Right ventricle myocardium inferior (tissue), 1 donor: ENCODE data around the gene MAPK8IP2. TPM values are rescaled to one million over a fixed set of nuclear protein-coding genes. Genes with fewer than 3 reads are reported as not detected.

Source experiments
- ATAC-seq: fragments of 200-7000 bp; cut with Tn5 transposase; one replicate; pipeline ENCODE4 v1.9.1; 2020; ENCODE audit warnings: mild to moderate bottlenecking, moderate library complexity
- DNase-seq: peaks from one replicate; pipeline ENCODE4 v3.0.0; 2021; ENCODE audit errors: missing footprints
- intact Hi-C: fragments of 100-400 bp; cut with DNase I; formaldehyde crosslinking; loops from one replicate; pipeline ENCODE4 v1.11.0; 2022
- long read RNA-seq: library from polyadenylated mRNA; unstranded; transcript quantifications from one replicate; pipeline ENCODE4 v2.0.0, GENCODE V29; 2021
- total RNA-seq: library from RNA; stranded (reverse); fragmentation: NEBNext Ultra II Directional; extraction: Animal tissue kit (Norgen Biotek cat#: 25700); gene quantifications from one replicate; pipeline ENCODE4 v1.2.1, GENCODE V29; 2021
- donor health status: DM: no; HTN: yes; CAD: no; lungs with severe emphysema.

MAPK8IP2 gene
- total RNA-seq, result 0.57 TPM
- long read RNA-seq, partial matches to known transcripts, result 2 of 3 reads
- long read RNA-seq, other reads (novel, unspliced or antisense), result 0 of 3 reads

DNA sequence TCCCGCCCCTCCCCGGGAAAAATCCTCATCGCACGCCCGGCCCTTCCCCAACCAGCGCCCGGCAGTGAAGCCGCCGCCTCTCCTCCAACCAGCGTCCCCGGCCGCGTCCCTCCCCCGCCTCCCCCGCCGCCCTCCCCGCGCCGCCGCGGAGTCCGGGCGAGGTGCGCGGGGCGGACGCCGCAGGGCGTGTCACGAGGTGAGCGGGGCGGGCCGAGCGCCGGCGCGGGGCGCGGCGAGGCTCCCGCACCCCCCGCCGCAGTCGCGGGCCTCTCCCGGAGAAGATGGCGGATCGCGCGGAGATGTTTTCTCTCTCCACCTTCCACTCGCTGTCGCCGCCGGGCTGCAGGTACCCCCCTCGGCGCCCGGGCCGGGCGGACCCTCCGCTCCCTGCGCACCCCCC, at the start of gene MAPK8IP2:
MAPK8IP2 (plus strand) TSS at position 256 of the 400 bp plus-strand sequence; CDS start at position 282, 26 bp downstream.
- DNase-seq, result no peak
- no peak for ATAC-seq
- intact Hi-C loops, result no loop called here

DNA sequence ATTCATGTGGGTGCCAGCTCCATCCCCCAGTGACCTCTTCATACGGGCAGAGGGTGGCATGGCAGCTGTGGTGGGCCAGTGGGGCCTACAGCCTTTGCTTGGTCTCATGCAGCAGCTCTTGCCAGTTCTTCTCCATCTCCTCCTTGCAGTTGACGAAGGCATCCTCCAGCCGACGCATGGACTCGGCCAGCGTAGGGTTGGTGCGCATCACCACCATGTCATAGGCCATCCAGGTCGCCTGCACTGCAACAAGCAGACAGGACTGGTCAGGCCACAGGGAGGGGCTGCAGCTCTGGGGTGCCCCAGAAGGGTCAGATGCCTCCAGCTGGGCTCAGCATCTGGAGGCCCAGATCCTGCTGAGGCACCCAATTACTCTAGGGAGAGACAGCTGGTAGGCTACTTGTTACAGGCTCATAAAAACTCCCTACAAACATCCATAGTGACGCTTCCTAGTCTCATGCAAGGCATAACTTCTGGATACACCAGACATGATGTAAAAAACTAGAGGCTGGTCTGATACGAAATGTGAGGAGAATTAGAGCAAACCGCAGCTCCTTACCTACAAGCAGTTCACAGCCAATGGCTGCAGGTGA, 49.3 kb upstream of the MAPK8IP2 start:
- DNase-seq, result no peak
- intact Hi-C loops, result no loop called here

DNA sequence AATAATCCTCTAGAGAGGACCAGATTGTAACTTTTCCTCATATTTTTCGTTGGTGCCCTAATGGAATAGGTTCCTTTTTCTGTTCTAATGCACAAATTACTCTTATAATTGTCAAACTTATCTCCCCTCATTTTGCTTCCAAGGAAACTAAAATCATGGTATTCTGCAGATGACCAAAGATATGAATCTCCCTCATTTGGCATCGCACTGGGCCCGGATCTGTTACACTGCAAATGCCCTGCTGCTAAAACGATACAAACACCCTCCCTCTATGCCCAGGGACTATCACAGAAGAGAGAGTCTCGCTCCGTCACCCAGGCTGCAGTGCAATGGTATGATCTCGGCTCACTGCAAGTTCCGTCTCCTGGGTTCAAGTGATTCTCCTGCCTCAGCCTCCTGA, 47.3 kb upstream of the MAPK8IP2 start:
- no peak for DNase-seq
- intact Hi-C loops, result no loop called here
- no peak for ATAC-seq

More for the DNA sequence above, 49.3 kb upstream of the MAPK8IP2 start:
- ATAC-seq, result no peak

DNA sequence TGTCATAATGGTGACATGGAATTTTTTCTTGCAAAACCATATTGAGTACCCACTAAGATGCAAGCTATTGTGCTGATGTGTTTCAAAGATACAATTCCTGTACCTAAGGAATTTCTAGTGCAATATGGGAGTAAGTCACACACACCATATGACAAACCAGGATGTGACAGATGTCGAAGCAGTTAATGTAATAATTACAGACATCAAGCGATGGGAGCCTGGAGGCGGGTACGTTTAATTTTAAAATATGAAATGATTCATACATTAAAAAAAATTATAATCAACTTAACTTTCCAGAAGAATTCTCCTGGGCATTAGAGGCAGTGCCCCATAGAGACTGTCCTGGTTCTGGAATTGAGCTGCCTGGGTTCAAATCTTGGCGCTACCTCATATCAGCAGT, 43.9 kb upstream of the MAPK8IP2 start:
- no peak for ATAC-seq
- DNase-seq, result no peak
- intact Hi-C loops, result no loop called here

DNA sequence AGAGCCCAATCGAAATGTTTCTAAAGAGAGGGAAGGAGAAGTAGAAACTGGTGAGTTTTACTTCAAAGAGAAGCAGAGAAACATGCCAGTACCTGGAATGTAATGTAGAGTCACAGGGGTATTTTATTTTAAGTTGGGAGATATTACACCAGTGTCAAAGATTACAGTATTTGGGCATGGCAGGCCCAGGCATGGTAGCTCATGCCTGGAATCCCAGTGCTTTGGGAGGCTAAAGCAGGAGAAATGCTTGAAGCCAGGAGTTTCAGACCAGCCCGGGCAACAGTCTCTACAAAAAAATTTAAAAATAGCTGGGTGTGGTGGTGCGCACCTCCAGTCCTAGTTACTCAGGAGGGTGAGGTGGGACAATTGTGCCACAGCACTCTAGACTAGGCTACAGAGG, 40.6 kb upstream of the MAPK8IP2 start:
- DNase-seq (no peak), ATAC-seq (no peak)
- intact Hi-C loops, result no loop called here

DNA sequence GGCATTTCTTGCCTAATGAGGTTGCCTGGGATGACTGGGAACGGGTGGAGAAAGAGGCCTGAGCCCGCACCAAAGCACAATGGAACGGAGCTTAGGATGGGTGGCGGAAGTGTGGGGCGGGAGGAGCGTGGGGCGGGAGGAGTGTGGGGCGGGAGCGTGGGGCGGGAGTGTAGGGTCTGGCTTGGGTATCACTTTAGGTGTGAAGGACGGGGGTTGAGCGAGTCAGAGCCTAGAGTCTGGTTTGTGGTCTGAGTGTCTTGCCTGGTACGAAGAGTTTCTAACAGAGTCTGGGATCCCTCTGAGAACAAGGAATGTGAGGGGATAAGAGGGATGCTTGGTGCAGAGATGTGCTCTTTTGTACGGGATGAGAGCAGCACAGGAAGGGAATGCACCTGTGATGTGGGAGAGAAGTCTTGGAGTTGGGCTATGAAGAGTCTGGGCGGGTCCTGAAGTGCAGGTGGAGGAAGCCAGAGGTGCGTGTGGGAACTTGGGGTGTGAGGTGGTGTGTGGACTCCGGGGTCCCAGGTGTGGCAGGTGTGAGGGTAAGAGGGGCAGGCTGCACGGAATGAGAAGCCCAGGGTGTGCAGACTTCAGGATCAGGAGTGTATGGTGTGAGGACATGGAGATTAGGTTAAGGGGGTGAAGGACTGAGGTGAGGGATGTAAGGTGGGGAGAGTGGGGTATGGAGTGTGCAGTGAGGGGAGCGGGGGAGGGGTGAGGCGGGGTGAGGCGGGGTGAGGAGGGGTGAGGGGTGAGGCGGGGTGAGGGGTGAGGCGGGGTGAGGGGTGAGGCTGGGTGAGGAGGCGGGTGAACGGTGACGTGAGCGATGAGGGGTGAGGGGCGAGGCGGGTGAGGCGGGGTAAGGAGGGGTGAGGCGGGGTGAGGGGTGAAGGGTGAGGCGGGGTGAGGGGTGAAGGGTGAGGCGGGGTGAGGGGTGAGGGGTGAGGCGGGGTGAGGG, 38.9 kb upstream of the MAPK8IP2 start:
- DNase-seq (no peak), ATAC-seq (no peak)
- intact Hi-C loops, result no loop called here

DNA sequence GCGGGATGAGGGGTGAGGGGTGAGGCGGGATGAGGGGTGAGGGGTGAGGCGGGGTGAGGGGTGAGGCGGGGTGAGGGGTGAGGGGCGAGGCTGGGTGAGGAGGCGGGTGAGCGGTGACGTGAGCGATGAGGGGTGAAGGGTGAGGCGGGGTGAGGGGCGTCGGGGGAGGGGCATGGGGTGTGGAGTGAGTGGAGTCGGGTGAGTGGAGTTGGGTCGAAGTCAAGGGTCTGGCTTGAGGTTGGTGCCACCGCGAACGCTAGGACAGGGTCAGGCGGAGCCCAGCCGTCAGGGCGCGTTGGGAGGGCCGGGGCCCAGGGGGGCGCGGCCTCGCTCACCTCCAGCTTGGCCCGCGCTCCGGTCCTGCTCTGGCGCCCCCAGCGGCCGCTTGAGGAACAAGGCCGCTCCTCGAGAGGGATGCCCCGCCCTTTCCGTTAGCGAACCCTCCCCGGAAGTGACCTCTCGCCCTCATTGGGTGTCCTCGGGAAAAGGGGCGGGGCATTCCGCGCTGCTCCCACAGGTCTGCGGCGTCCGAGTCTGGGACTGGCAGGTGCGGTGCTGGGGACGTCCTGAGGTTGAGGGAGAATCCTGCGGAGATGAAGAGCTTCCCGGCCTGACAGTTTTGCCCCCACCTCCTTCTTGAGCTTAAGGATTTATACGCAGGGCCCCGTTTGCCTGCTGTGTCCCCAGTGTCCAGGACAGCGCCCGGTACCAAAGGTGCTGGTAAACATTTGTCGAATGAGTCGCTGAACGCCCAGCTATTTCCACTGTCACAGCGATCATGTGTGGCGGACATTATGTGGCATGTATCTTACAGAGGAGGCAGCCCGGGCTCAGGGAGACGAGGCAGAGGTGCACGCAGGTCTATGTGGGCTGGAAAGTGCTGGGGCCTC, 37.8 kb upstream of the MAPK8IP2 start, which contains the start of gene SYCE3:
SYCE3 (minus strand) TSS at position 397 of the 890 bp plus-strand sequence. CDS start 6,514 bp downstream, outside the sequence.
- intact Hi-C loops, result loop anchor here (1.0 kb wide), 1 partner anchor 16 kb away; the partner anchor contains the start of gene CPT1B
- peak; percentile 99 for DNase-seq

DNA sequence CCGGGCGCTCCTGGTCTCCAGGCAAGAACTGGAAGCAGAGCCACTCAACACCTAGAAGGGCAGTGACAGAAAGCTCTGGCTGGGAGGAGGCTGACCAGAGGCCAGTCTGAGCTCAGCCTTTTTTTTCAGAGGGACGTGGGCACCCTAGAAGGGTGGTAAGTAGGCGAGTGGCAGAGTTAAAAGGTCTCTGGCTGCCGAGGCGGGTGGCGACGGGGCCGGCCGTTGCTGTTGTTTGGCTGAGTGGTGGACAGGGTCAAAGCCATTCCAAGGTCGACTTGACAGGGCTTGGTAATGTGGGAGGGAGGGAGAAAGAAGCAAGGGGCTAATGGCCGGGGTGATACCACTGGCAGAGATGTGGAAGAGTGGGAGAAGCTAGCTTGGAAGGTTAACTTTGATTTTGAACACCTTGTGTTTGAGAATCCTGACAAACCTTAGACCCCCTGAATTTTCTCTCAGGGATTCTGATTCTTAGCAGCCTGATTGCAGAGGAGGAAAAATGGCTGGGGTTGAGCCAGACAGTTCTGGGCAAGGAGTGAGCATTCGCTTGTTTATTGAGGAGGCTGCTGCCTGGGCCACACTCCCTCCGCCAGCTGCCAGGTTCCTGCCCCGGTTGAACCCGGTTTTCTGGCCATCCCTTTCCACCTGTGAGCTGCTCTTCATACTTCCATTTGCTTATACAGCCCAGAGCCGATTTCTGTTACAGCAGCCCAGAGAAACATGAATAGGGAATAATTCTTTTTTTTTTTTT, 37.0 kb upstream of the MAPK8IP2 start:
- intact Hi-C loops, result loop anchor here (1.0 kb wide), 1 partner anchor 15 kb away; the partner anchor contains the start of gene CPT1B
- DNase-seq (no peak), ATAC-seq (peak; percentile 32)

More for the DNA sequence above, 37.8 kb upstream of the MAPK8IP2 start, which contains the start of gene SYCE3:
- peak; percentile 97 for ATAC-seq

DNA sequence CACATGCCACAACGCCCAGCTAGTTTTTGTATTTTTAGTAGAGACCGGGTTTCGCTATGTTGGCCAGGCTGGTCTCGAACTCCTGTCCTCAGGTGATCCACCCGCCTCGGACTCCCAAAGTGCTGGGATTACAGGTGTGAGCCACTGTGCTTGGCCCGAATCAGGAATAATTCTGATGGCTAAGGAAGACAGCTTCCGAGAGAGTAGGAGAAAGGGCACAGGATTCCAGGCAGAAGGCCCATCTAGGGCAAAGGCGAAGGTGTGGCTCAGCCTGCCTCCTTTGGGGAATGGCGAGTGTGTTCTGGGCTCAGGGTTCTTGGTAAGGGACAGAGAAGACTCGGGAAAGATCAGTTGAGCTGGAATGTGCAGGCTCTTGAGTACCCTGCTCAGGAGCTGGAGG, 36.3 kb upstream of the MAPK8IP2 start:
- intact Hi-C loops, result no loop called here
- no peak for DNase-seq
- ATAC-seq, result no peak

DNA sequence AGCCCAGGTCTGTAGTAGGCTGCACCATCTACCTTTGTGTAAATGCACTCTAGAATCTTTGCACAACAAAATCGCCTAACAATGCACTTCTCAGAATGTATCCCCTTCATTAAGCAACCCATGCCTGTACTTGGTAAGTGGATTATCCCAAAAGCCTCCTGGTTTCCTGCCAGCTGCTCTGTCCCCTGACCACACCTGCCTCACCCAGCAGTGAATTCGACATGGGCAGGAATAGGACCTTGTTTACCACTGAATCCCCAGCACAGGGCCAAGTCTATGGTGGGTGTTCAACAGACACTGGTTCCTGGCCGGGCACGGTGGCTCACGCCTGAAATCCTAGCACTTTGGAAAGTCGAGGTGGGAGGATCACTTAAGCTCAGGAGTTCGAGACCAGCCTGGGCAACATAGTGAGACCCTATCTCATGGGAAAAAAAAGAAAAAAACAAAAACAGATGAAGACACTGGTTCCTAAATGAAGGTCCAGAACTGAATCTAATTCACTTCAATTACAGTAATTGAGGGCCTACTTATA, 32.8 kb upstream of the MAPK8IP2 start:
- ATAC-seq (no peak), DNase-seq (no peak)
- intact Hi-C loops, result no loop called here

DNA sequence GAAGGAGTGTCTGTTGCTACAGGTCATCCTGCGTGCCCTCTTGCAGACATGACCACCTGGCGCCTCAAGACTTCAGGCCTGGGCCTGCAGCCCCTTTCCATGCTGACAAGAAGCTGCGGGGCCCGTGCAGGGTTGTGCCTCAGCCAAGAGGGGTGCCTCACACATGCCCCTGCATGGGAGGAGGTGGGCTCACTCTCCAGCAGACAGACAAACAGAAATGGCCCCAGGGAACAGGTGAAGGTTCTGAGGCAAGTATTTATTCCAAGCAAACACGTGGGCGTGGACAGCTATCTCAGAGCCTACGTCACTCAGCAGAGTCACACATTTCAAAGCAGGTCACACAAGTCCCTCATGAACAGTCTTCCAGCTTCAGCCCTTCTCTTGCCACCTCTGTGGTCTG, 32.0 kb upstream of the MAPK8IP2 start:
- ATAC-seq (no peak), DNase-seq (no peak)
- intact Hi-C loops, result no loop called here

DNA sequence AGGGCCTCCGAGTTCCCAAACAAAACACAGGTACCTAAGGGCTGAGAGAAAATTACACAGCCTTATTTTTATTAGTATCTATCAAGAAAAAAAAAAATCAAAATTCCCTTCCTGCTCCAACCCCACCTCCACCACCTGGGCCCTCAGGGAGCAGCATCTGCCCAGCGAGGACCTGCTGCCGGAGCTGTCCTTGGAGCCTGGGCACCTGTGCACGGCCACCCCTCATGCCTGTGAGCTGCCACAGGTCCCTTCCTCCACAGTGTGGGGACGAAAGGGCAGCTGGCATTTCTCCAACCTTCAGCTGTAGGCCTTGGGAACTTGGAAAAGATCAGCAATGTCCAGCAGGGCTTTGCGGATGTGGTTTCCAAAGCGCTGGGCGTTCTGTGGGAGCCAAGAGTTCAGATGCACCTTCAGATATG, 31.5 kb upstream of the MAPK8IP2 start:
- ATAC-seq, result no peak
- intact Hi-C loops, result no loop called here
- no peak for DNase-seq

DNA sequence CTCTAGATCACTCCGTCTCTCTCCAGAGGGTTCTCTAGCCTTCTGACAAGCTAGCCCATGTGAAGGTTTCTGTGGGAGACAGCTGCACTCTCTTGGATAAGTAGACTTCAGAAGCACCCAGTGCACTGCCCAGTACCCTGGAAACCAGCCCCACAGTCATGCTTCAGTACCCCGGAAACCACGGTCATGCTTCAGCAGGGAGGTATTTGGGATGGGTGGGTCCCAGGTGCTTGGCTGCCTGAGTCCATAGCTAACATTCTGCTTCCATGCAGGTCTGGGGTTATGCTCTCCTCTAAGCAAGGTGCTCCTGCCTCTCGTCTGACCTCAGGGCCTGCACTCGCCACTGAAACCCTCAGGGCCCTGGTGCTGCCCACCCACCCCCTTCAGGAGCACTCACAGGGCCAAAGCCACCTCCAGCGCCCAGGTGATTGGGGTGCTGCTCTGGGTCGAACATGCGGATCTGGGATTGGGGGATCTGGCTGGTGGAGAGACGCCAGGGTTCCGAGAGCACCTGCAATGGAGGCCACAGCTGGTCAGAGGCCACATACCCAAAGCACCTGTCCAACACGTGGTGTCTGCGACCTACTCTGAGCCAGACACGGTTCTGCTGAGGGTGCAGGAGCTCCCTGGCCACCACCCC, 30.6 kb upstream of the MAPK8IP2 start:
- DNase-seq, result no peak
- intact Hi-C loops, result no loop called here
- ATAC-seq, result no peak

DNA sequence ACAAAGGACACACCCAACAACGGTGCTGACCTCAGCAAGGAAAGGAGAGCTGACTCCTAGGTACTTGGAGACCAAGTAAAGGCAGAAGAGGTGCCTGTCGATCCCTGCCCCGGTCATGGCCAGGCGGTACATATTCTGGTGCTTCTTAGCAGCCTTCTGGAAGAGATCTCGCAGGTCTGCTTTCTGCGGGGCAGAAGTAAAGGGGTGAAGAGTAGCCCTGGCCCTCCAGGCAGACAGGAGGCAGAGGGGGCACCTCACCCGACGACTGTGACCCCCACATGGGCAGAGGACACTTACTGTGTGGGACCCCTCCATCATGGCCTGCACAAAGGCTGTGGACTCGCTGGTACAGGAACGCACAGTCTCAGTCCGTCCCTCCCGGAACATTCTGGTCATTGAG, 29.7 kb upstream of the MAPK8IP2 start:
- intact Hi-C loops, result no loop called here
- DNase-seq (no peak), ATAC-seq (no peak)

DNA sequence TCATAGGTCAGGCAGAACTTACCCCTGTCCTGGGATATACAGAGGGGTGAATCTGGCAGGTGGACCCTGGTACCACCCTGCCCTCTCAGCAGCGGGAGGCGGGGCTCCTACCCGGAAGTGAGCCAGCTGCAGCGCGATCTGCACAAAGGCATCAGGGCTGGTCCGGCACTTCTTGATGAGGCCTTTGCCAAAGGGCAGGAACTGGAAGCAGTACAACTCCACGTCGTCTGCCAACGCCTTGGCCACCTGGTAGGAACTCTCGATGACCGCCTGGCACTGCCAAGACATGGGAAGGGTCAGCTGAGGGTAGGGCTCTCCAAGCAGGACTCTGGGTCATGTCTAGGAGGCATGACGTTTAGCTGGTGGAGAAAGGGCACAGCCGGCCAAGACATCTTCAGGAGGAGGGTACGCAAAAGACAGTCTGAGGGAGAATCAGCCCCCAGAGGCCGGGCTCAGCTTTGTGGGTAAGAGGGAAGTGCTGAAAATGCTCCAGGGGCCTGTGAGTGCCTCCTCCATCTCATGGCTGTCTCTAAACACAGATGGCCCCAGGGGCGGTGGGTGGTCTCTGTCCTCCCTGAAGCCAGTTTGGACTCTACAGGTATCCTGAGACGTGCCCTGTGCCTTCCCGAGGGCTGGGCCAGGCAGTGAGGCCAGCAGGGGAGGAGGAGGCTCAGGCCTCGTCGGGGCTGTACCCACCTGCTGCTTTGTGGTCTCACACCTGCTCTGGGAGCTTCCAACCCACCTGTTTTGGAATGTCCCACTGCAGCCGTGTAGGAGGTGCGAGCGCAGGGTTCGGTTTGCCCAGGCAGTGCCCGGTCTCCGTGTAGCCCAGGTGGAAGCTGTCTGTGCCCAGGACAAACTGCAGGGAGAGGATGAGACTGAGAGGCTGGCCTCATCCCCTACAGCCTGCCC, 29.1 kb upstream of the MAPK8IP2 start:
- no peak for ATAC-seq
- no peak for DNase-seq
- intact Hi-C loops, result no loop called here

DNA sequence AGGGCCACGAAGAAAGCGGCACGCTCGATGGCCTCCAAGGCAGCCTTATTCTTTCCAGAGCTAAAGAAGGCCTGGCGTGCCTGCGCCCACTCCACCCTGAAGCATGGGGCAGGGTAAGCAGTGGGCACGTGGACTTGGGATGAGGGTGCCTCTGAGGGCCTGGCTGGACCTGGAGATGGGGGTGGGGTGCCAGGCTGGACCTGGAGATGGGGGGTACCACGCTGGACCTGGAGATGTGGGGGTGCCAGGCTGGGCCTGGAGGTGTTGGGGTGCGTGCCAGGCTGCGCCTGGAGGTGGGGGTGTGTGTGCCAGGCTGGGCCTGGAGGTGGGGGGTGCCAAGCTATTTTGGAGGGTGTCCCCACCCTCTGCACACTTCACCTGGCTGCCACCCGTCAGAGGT, 27.6 kb upstream of the MAPK8IP2 start:
- no peak for DNase-seq
- ATAC-seq, result no peak
- intact Hi-C loops, result no loop called here
